ENCODE measurements around the gene FAM174C.

Gene FAM174C

DNA sequence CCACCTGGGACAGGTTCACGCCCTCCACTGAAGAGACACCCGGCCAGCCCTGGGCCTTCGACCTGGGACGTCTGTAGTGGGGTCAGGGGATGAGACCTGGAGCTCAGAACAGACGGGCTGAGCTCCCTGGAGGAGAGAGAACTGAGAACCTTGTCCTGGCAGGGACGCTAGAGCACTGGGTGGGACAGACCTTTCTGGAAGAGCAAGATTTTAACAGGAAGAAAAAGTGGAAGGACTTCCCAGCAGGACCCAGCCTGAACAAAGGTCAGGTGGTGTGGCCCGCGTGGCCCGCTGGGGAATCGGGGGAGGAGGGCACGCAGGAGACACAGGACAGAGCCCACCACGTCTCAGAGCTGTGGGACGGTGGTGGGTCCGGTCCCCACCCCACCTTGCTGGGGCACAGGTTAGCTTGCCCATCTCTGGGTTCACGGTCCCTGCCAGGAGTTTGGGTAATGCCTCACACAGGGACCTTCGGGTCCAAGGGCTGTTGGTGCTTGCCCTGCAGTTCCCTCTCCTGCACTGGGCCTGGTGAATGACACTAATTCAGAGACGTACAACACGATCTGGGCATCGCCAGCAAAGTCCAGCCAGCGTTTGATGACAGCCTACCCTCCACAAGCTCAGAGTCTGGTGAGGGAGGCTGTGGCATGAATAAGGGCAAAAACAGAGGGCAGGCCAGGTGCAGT lies 9.1 kb downstream of the FAM174C start:
- TF ChIP-seq, protein P1, sequence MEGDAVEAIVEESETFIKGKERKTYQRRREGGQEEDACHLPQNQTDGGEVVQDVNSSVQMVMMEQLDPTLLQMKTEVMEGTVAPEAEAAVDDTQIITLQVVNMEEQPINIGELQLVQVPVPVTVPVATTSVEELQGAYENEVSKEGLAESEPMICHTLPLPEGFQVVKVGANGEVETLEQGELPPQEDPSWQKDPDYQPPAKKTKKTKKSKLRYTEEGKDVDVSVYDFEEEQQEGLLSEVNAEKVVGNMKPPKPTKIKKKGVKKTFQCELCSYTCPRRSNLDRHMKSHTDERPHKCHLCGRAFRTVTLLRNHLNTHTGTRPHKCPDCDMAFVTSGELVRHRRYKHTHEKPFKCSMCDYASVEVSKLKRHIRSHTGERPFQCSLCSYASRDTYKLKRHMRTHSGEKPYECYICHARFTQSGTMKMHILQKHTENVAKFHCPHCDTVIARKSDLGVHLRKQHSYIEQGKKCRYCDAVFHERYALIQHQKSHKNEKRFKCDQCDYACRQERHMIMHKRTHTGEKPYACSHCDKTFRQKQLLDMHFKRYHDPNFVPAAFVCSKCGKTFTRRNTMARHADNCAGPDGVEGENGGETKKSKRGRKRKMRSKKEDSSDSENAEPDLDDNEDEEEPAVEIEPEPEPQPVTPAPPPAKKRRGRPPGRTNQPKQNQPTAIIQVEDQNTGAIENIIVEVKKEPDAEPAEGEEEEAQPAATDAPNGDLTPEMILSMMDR (IDR thresholded peaks at IDR 0.05; ENCODE audit: control insufficient read depth, insufficient read depth, low read depth, low read length, missing control alignments), result no peak
- DNase-seq (ENCODE audit: low read depth), result no peak
- no peak overlapping the region for H3K4me3 ChIP-seq (ENCODE audit: control insufficient read depth, low read depth, low read length)

DNA sequence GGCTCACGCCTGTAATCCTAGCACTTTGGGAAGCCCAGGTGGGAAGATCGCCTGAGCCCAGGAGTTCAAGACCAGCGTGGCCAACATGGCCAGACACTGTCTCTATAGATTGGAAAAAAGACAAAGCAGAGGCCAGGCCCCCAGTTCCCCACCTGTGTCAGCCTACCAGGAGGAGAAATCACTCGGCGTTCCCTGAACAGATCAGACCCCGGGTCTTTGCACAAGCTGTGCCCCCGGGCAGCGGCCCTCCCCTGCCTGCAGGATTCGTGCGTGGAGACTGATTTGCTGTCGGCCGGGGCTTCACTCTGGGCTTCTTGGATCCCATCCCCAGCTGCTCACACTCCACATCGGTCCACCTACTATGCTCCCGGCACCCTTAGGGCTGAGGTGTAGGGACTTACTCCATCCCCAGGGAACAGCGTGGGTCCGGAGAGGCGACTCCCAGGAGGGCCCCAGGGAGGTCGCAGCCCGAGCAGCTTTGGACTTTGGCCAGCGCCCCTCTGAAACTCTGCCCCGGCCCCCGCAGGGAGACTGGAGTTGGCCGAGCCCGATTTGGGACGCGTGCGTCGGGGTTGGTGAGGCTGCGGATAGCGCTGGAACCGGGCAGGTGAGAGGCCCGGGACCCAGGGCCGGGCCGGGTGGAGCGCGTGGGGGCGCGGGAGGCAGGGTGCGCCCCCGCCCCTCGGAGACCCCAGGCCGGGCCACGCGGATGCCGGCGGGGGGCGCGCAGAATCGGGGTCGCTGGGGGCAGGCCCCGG lies 9.8 kb downstream of the FAM174C start:
- TF ChIP-seq, protein P1 (IDR thresholded peaks at IDR 0.05; ENCODE audit: control insufficient read depth, insufficient read depth, low read depth, low read length, missing control alignments), result no peak
- no peak for DNase-seq (ENCODE audit: low read depth)
- no peak overlapping the region for H3K4me3 ChIP-seq (ENCODE audit: control insufficient read depth, low read depth, low read length)

DNA sequence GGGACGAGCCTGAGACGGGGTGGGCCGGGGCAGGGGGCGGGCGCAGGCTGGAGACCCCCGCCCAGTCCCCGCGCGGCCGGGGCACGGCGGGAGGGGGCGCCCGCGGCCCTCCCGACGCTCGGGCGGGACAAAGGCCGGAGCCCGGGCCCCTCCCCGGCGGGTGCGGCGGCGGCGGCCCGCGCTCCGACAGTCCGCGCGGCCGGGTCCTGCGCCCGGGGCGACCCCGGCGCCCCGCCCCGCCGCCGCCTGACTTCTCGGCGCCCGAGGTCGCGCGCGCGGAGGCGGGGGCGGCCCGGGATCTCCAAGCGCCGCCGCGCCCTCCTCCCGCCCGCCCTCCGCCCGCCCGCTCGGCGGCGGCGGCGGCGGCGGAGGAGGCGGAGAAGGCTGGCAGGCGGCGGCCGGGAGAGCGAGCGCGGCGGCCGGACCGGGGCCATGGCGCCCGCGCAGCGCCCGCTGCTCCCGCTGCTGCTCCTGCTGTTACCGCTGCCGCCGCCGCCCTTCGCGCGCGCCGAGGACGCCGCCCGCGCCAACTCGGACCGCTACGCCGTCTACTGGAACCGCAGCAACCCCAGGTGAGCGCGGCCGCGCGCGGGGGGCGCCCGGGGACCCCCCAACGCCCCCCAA lies 10.5 kb downstream of the FAM174C start, which contains the start of gene EFNA2:
Gene EFNA2, plus strand, starts transcription at position 137 of the 624 bp plus-strand sequence. Its CDS starts 296 bp downstream, at position 433.
- TF ChIP-seq, protein P1 (IDR thresholded peaks at IDR 0.05; ENCODE audit: control insufficient read depth, insufficient read depth, low read depth, low read length, missing control alignments), result no peak
- DNase-seq (ENCODE audit: low read depth), result no peak
- H3K4me3 ChIP-seq (ENCODE audit: control insufficient read depth, low read depth, low read length), result no peak within 1 kb of the TSS

DNA sequence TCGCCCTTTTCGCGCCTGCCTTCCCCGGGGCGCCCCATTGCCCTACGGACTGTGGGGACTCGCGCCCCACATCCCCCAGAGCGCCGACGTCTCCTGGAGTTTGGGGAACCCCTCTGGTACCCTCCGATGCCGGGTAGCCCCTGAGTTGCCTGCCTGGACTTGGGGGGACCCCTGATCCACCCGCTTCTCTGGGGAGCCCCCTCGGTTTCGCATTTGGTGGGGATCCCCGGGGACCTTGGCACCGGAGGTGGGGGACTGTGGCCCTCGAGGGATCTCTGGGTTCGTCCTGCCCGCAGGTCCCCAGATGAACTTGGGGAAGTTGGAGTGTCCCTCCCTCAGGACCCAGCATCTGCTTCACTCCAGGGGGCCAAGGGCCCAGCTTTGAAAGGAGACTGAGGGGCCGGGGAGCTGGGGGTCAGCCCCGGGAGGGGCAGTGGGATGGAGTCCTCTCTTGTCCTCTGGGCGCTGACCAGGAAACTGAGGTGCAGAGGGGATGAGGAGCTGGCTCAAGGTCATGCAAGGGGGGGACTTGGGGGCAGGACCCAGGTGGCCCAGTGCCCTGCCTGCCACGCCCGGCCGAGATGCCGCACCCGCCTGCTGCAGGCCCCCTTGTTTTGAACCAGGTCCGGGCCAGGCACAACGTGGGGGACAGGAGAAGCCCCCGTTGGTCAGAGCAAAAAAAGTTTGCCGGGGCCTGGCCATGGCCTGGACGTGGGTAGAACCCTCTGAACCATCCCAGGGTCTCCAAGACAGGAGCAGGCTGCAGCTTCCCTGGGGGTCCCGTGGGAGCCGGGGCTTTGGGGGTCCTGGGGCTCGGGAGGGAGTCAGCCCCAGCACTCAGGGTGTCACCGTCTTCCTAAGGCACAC lies 11.4 kb downstream of the FAM174C start:
- TF ChIP-seq, protein P1 (IDR thresholded peaks at IDR 0.05; ENCODE audit: control insufficient read depth, insufficient read depth, low read depth, low read length, missing control alignments), result no peak
- H3K4me3 ChIP-seq (ENCODE audit: control insufficient read depth, low read depth, low read length), result no peak overlapping the region
- no peak for DNase-seq (ENCODE audit: low read depth)

DNA sequence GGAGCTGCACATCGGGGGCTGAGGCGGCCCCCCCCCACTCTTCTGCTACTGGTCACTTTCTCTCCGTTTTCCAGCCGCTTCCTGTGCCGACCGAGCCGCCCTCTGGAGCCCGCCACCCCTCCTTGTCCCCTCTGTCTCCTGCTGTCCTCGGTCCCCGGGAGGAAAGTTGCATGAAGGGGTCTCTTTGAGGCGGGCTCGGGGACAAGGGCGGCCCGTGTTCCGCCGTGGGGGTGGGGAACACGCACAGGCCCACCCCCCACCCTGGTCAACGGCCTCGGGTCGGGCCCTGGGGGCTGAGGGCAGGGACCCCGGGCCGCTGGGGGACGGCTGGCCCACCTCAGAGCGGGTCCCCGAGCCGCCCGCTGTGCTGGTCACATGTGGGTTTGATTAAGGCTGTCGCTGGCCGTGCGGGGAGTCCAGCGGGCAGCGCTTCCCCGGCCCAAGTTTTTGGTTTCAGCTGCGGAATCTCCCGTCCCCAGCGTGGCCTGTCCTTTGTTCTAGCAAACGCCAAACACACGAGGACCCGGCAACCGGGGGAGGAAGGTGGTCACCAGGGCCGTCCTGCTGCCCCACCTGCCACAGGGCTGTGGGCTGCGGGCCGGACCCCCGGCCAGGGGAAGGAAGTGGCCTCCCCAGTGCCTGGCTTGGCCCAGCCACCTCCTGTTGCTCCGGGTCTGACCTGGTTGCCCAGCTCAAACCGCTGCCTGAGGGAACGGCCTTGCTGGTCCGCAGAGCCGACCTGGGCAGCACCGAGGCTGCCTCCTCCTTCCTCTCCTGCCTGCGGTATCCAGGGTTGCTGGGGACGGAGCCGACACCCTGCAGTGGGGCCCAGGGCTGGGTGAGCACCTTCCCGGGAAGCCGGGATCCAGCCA lies 12.3 kb downstream of the FAM174C start:
- H3K4me3 ChIP-seq (ENCODE audit: control insufficient read depth, low read depth, low read length), result no peak overlapping the region
- TF ChIP-seq, protein P1 (IDR thresholded peaks at IDR 0.05; ENCODE audit: control insufficient read depth, insufficient read depth, low read depth, low read length, missing control alignments), result no peak
- no peak for DNase-seq (ENCODE audit: low read depth)
